HG03520 (cell line): ENCODE measurements around the gene CTSG.
"Not testable (repeated sequence)": the region's sequence is repeated elsewhere in the genome, so short reads cannot be mapped to it uniquely, and the experiment has no call there.

Experiments
- ATAC-seq: cut with Tn5 transposase; IDR thresholded peaks from one replicate; pipeline ENCODE4 v1.9.1; 2021; ENCODE audit warnings: mild to moderate bottlenecking, moderate library complexity; ENCODE audit not compliant: unreplicated experiment

Gene CTSG

GRCh38 chr14:24549064-24549463 lies 27.0 kb downstream of the CTSG start:
- not testable (repeated sequence) for ATAC-seq

GRCh38 chr14:24542346-24542936 lies 33.6 kb downstream of the CTSG start:
- ATAC-seq, result no peak

GRCh38 chr14:24535737-24536136 lies 40.3 kb downstream of the CTSG start:
- no peak for ATAC-seq

- no peak for ATAC-seq
Measured at GRCh38 chr14:24534286-24534685, 41.8 kb downstream of the CTSG start.

GRCh38 chr14:24525877-24526620 lies 50.0 kb downstream of the CTSG start:
- not testable (repeated sequence) for ATAC-seq
